ENCODE data around the gene P2RY4.
"Not testable (repeated sequence)": the region's sequence is repeated elsewhere in the genome, so short reads cannot be mapped to it uniquely, and the experiment has no call there.

Gene P2RY4

GRCh38 chrX:70241501-70241900 is 18.5 kb downstream of the P2RY4 start:
- DNase-seq = no peak

- DNase-seq = no peak
Observed at GRCh38 chrX:70240751-70241150, 19.3 kb downstream of the P2RY4 start.

GRCh38 chrX:70234355-70234754 is 25.6 kb downstream of the P2RY4 start, which contains the start of gene AWAT1:
Gene AWAT1 (plus strand): TSS chrX:70234655. CDS start chrX:70234696, 41 bp downstream.
- DNase-seq = no peak

- no peak for DNase-seq
Observed at GRCh38 chrX:70231666-70232065, 28.3 kb downstream of the P2RY4 start.

- DNase-seq = no peak
Observed at GRCh38 chrX:70226687-70227086, 33.3 kb downstream of the P2RY4 start.

GRCh38 chrX:70226048-70226447 is 34.0 kb downstream of the P2RY4 start:
- DNase-seq = no peak

- no peak for DNase-seq
Observed at GRCh38 chrX:70219938-70220764, 39.9 kb downstream of the P2RY4 start.

- not testable (repeated sequence) for DNase-seq
Observed at GRCh38 chrX:70209570-70209969, 50.4 kb downstream of the P2RY4 start.

- DNase-seq = no peak
Observed at GRCh38 chrX:70208479-70208878, 51.5 kb downstream of the P2RY4 start.
